NCI-H146 (cell line): ENCODE results near the gene FOXK1.

Source experiments
- DNase-seq: peaks from one replicate; lab custom pipeline; 2025; lab: John Stamatoyannopoulos, UW

Gene FOXK1

DNA sequence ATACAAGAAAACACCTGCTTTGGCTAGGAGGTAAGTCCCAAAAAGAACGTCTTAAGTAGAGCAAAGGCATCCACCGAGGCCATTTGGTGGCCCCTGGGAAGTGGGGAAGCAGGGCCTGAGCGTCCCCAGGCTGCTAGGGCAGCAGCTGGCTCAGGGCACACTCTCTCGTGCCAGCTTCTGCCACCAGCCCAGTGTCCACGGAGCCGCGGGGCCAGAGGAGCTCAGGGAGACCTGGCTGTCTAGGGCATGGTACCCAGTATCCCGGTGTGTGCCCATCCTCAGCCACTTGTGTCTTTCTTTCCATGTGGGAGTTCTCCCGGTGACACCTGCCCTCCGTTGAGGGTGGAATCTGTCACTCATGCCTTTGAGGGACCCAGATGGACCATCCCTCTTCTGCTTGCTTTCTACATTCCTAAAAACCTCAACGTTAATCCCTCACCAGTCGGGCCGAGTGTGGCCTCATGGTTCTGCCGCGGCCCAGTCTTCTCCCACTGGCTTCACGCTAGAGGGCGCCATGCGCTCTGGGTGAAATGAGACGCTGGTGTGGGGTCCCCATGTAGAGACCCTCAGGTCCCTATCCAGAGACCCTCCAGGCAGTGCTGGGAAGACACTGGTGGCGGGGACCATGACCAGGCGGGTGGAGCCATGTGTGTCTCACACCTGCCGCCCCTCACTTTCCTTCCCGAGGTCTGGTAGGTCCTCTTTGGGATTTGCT is 83.8 kb downstream of the FOXK1 start:
- DNase-seq: no peak

DNA sequence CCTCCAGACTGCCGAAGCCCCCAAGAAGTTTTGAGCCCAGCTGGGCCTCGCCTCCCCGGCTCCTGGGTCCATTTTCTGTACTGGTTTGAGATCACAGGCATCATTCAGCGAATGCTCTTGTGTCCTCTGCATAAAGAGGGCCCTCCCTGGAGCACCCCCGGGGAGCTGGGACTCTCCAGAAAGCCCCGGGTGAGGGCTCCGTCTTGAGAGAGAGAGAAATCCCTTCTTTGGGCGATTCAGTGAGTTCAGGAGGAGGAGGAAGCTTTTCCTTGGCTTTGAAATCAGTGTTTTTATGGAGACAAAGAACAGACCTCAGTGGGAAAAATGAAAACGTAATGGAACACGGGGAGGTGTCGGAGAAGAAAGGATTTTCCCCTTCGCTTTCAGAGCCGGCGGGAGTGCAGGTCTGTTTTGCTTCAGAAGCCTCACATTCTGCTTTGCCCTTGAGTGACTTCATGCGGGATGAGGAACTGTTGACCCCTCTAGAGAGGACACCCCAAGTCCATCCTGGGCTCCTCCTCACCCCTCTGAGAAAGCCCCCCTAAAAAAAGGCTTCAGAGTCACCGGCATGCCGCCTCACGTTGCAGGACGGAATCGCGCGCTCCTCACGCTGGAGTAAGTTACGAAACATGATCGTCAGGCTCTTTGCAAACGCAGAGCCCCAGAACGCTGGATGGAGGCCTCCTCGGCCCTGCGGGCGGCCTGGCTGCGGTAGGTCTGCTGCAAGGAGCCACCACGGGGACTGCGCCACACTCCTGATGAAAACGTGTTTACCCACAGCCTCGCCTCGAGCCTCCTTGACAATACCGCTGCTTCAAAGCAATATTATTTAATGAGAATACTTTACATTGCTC is 84.8 kb downstream of the FOXK1 start:
- DNase-seq: no peak

- no peak for DNase-seq
Observed at GRCh38 chr7:4768597-4769569, 86.8 kb downstream of the FOXK1 start.

- peak; percentile 35 for DNase-seq
Observed at GRCh38 chr7:4769761-4770160, 87.7 kb downstream of the FOXK1 start.

- DNase-seq: no peak
Observed at GRCh38 chr7:4770886-4771285, 88.8 kb downstream of the FOXK1 start.

DNA sequence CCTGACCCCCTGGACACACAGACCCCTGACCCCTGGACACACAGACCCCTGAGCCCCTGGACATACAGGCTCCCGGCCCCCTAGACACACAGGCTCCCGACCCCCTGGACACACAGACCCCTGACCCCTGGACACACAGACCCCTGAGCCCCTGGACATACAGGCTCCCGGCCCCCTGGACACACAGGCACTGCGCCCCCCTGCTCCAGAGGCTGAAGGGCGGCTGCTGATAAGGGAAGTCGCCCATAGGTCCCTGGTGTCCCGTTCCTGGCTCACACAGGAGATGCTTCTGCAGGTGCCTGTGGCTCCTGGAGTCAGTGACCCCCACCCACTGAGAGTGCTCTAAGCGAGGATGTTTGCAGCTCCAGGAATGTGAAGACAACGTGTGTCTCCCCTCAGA is 89.6 kb downstream of the FOXK1 start:
- no peak for DNase-seq

DNA sequence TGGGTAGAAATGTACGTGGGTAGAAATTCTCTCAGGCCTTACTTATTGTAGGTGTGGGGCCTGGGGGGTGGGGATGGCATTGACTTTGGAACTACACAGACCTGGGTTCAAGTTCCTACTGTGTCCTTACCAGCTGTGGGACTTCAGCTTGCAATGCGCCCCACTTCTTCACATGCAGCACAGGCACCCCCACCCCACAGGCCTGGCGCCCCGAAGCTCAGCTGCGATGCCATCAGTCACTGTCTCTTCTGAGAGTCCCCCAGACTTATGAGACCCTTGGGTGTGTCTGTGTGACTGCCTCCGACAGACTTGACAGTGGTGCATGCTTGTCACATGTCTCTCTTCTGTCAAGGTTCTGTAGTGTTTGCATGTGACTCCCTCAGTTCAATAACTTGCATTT is 90.2 kb downstream of the FOXK1 start:
- no peak for DNase-seq

- no peak for DNase-seq
Observed at GRCh38 chr7:4774007-4774406, 91.9 kb downstream of the FOXK1 start.

DNA sequence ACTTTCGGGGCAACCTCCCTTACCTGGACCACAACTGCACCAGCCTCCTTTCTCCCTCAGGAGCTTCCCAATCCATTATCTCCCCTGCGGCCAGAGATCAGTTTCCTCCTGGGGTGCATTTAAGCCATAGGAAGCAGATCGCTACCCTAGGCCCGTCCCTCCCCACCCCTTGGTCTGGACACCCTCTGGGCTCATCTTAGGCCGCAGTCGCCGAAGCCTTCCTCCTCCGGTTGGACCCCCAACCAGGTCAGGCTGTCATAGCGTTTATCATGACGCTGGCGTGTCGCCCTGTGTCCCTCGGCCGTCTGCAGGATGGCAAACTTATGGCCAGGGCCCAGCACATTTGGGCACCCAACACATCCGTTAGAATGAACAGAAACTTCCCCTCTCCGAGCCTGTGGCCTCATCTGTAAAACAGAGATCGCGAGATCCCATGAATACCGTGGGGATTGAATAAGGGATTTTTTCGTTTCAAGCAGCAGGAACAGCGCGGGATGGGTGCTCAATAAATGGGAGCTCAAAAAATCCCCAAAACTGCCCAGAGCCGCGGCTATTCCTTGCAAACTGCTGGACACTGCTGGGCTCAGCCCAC is 92.7 kb downstream of the FOXK1 start:
- peak; percentile 18 for DNase-seq

DNA sequence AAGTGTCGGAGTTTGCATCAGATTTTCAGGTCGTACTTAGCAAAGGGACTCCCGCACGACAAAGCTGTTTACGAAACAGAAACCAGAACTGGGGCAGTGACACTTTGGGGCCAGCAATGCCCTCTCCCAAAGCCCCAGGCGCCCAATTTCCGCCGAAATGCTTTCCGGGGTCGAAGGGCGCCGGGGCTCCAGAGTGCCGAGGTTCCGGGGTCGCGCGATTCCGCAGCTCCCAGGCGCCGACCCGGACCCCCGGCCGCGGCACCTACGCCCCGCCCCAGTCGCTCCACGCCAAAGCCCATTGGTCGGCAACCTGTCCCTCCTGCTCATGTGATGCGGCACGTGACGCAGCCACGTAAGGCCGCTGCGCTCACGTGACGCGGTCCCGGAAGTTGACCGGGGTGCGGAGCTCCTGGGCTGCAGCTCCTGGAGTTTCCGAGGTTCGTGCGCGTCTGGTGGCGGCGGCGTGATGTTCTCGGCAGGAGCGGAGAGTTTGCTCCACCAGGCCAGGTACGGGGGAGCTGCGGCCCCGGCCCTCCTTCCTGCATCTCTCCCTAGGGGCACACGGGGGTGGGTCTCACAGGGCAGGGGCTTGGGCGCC is 93.3 kb downstream of the FOXK1 start, which contains the start of gene AP5Z1:
AP5Z1 (plus strand) TSS at position 374 of the 598 bp plus-strand sequence; CDS start at position 467, 93 bp downstream.
- peak; percentile 96 for DNase-seq

- DNase-seq: peak; percentile 36
Observed at GRCh38 chr7:4775848-4776623, 93.9 kb downstream of the FOXK1 start.

GRCh38 chr7:4779118-4779517 is 97.0 kb downstream of the FOXK1 start:
- no peak for DNase-seq

- DNase-seq: no peak
Observed at GRCh38 chr7:4781366-4782069, 99.4 kb downstream of the FOXK1 start.

GRCh38 chr7:4782333-4783291 is 100.5 kb downstream of the FOXK1 start:
- DNase-seq: no peak

DNA sequence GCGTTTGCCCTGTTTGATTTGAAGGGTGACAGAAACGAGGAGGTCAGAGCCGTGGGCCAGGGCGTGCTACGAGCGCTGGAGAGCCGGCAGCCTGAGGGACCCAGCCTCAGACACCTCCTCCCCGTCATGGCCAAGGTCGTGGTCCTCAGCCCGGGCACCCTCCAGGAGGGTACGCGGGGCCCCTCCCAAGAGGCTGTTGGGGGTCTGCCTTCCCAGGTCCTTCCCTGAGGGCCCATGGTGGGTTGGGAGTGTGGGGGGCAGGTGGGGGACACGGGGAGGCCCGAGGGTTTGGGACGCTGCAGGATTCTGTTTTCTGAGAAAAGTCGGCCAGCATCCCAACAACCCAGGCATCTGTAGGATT is 101.2 kb downstream of the FOXK1 start:
- DNase-seq: no peak

- no peak for DNase-seq
Observed at GRCh38 chr7:4783762-4784351, 101.8 kb downstream of the FOXK1 start.

- no peak for DNase-seq
Observed at GRCh38 chr7:4784799-4785198, 102.7 kb downstream of the FOXK1 start.

DNA sequence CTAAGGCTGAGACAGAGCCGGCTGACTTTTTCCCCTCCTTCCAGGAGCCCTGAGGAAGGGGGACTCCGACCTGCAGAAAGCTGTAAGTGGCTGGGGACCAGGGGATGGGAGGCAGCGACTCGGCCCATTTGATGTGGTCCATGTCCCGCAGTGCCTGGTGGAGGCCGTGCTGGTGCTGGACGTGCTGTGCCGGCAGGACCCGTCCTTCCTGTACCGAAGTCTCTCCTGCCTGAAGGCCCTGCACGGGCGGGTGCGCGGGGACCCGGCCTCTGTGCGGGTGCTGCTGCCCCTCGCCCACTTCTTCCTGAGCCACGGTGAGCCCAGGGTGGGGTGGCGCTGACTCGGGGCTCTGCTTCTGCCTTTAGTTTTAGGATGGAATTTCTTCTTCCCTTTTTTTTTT is 103.3 kb downstream of the FOXK1 start:
- no peak for DNase-seq
